GM18526 (cell line): ENCODE data around the gene KIF12.

Source experiments
- POLR2A ChIP-seq: IDR thresholded peaks from 3 replicates; pipeline ENCODE4 v1.6.1; 2011; ENCODE audit not compliant: insufficient read length; ENCODE audit errors: extremely low read depth

The KIF12 gene

DNA sequence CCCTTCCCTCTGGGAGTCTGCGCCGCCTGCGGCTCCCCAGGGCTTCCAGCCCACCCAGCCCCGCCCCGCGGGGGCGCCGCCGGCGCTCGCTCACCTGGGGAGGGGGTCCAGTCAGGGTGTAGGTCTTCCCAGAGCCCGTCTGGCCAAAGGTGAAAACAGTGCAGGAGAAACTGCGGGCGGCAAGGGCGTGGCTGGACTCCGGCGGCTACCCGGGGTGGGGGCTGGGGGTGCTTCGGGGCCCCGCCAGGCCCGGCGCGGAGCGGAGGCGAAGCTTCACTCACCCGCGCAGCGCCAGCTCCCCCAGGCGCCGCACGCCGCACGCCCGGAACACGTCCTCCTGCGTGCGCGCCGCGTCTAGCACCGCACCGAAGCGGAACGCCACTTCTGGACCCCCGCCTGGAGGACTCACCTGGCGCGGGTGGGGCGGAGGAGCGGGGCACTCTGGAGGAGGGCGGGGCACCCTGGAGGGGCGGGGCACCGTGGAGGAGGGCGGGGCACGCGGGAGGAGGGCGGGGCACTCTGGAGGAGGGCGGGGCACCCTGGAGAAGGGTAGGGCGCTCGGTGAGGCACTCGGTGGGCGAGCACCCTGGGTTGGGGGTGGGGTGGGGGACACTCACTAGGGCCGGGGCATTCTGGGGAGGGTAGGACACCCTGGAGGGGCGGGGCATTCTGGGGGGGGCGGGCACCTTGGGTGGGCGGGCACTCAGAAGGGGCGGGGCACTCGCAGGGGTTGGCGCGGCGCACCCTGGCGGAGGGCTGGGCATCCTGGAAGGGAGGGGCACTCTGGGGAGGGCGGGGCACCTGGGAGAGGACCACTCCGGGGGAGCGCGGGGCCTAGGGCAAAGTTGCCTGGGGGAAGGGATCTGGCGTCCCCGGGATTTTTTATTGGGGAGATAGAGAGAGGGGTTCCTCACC is 814 bp downstream of the KIF12 start:
- TF ChIP-seq POLR2A: no peak

DNA sequence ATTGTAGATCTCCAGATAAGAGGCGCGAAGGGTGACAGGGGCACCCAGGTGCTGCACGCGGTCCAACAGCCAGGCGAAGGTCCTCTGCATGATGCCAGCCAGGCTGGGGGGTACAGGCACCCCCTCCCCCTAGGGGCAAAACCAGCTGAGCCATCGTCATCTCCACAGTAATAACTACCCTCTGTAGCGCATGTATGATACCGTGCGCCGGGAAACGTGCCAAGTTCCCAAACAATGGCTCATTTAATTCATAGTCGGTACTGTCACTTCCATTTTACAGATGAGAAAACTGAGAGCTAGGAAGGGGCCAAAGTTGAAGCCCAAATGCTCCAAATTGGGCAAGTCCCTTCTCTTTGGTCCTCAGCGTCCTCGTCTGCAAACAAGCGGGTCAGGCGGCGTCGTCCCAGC is 1.5 kb downstream of the KIF12 start:
- no peak for TF ChIP-seq POLR2A

DNA sequence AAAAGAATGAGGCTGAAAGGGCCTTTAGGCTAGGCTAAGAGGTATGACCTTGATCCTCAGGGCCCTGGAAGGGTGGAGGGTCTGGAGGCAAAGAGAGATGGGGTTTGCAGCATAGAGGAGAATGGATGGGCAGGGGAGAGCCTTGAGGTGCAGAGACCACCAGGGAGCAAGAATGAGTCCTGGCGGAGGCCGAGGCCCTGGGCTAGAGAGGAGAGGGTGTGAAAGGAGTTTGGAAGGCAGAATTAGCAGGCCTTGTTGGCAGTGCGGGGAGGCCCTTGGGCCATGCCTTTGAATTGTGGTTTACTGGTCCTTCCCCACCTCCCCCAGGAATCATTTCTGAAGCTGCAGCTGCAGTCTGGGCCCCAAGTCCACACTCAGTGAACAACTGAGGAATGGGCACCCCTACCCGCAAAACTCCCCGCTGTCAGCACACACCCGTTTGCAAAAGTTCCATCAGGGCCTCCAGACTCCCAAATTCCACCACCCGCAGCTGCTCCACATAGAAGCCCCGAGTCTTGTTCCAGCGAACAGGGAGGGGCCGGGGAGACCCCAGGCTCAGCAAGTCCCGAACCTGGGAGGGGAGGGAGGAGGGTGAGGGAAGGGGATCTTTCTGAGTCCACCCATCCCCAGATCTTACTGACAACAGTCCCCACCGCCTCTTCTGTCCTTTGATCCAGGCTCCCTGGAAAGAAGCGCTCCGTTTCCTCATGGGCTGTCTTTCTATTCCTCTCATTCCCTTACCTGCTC is 2.1 kb downstream of the KIF12 start:
- TF ChIP-seq POLR2A: no peak

DNA sequence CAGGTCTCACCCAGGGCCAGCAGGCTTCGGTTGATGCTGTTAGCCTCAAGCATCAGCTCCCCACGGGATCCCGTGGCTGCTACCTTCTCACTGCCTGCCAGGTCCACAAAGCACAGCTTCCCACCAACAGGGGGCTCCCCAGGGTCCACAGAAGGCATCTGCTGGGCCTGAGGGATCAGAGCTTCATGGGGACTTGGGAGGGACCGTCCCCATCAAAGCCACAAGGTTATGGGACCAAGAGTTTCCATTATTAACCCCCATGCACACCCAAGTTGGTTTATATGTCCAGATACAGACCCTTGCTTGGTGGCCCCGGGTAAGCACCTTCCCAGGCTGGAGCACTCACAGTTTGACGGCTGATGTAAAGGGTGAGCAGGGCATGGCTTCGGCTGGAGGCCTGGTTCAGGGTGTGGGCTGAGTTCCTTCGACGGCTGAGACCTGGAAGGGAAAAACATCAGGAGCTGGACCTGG is 3.0 kb downstream of the KIF12 start:
- TF ChIP-seq POLR2A: no peak

DNA sequence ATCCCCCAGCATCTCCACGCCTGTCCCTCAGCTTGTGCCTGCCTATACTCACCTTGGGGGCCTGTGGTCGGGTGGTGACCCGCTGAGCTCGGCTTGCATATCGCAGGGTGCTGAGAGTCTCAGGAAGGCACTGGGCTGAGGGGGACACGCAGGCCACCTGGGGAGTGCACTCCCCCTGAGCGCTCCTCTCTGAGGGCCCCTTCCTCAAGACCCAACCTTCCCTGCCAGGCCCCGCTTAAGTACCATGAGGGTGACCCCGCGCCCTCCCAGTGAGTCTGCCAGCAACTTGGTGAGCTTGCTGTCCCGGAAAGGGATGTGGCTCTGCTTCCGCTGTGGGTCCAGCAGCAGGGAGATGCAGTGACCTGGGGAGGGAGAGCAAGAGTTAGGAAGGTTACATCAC is 4.1 kb downstream of the KIF12 start:
- no peak for TF ChIP-seq POLR2A

DNA sequence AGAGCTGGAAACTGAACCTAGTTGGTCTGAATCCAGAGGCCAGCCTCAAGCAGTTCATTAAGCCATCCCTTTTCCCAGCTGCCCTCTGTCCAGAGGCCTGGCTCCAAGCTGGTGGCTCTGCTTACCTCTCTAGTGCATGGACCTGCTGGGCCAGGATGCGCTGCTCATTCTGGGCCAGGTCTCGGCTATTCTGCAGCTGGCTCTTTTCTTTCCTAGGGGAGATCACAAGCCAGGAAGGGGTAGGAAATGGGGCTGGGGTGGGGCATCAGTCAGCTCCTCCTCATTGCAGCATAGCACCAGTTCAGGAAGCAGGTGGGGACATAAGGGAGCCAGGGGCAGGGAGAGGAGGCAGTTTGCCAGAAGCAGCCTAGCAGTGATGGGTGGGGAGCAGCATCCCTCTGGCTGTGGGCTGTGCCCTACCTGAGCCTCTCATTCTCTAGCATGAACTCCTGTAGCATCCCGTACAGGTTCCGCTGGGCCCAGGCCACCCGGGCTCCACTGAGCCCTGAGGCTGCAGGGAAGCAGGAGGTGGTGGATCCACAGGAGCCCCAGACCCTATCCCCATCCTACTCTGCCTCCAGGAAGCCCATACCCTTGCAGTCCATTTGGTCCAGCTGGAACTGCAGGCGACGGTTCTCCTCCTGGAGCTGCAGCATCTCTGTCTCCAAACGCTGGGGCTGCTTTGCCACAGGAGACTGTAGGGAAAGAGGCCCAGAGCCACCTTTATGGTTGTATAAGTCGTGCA is 5.2 kb downstream of the KIF12 start:
- TF ChIP-seq POLR2A: no peak

DNA sequence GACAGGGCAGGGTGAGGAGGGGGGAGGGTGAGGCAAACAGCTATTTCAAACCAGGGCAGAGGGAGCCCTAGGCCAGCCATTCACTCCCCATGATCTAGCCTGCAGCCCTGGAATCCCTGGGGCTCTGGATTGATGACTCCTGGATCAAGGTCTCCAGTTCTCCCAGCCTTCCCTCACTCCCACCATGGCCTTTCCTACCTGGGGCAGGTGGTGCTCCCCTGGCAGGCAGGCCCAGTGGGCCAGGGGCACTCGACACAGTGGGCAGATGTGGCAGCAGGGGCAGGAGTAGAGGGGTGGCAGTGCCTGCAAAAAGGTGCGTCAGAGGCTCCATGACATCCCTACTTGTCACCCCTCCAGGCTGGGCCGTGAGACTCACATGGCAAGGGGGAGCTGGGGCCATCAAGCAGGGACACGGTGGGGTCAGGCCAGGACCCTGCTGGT is 6.0 kb downstream of the KIF12 start:
- no peak for TF ChIP-seq POLR2A

DNA sequence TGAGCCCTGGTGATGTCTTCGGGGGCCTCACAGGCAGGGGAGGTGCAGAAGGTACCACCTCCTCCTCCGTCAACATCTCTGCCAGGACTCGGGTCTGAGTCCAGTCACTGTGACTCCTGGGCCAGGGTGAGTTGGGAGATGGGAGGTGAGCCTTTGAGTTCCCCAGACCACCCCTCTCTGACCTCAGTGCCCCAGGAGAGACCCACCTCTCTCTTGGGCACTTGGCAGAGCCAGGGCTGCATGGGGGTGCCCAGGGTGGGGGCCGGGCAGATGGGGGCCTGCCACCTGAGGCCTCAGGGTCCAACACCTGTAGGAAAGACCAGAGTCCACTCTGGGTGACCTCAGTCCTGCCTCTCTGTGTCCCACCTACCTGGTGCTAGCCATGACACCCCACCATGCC is 6.8 kb downstream of the KIF12 start:
- no peak for TF ChIP-seq POLR2A

DNA sequence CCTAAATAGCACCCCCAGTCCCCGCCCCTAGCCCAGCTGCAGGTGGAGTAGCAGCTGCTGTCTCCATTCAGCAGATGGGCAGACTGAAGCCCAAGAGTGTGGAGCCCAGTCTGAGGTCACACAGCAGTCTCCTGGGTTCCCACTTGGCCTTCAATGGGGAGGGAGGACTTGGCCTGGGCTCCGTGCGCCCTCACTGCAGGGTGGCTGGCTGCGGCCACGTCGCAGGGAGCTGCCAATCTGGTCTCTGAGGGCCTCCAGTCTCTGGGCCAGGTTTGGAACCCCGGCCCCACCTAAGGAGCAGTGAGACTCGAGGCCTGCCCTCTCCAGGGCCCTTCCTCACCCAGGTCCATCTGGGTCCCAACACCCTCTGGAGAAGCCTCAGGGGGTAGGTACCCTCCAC is 7.4 kb downstream of the KIF12 start:
- TF ChIP-seq POLR2A: no peak

DNA sequence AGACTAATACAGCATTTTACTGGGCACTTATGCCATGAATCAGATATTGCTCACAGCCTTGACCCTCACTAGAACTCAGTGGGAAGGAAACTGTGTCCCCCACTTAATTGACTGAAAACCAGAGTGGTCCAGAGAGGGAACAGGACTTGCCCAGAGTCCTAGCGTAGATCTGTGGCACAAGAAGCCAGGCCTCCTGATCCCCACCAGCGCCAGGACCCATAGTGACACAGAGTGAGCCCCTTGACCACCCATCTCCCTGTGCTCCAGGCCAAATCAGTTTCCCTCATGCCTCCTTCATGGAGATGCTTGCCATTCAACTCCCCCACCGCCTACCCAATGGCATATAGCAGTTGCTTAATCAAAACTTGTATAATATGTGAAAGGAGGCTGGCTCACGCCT is 8.3 kb downstream of the KIF12 start:
- TF ChIP-seq POLR2A: no peak

DNA sequence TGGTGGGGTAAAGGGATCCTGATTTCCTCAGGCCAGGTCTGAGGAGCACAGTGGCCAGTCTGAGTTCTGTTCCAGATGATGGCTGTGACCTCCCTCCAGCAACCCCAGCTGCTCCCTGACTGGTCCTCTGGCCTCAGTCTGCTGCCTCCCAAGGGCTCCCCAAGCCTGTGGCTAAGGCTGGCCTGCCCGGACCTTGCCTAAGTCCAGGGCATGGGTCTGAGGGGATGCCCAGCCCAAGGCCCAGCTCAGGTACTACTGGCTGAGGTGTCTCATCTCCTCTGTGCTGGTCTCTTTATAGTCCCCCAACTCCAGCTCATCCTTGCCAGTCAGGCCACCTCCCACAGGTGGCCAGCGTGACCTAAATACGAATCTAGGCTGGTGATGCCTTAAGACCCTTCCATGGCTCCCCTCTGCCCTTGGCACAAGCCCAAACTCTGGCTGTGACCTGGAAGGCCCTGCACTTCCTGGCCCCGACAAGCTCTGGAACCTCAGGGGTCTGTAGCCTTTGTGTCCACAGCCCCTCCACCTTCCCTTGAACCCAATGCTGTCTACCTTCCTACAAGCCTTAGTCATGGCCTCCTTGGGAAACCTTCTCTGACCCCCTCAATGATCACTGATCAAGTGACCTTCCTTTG is 9.8 kb downstream of the KIF12 start:
- no peak for TF ChIP-seq POLR2A

DNA sequence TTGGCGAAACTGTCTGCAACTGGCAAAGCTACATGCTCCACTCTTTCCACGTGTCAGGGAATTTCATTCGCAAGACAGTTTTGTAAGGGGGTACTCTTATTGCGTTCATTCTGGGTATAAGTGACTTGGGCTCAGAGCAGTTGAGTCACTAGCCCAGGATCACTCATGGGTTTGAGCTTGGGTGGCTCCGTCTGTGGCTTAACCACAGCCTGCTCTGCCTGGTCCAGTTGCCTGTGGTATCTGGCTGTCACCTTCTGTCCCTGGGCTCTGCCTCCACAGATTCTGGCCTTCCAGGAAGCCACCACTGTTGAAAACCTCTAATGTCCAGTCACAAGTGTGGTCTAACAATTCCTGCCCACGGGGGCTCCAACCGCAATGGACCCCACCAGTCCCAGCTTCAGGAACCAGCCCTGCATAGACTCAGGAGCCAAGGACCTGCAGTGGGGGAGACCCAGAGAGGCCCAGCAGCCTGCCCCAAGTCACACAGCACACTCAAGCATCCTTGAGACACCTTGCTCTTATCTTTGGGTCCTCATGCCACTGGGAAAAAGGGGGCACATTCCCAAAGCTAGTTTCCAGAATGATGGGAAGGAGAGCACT is 10.4 kb downstream of the KIF12 start:
- no peak for TF ChIP-seq POLR2A

DNA sequence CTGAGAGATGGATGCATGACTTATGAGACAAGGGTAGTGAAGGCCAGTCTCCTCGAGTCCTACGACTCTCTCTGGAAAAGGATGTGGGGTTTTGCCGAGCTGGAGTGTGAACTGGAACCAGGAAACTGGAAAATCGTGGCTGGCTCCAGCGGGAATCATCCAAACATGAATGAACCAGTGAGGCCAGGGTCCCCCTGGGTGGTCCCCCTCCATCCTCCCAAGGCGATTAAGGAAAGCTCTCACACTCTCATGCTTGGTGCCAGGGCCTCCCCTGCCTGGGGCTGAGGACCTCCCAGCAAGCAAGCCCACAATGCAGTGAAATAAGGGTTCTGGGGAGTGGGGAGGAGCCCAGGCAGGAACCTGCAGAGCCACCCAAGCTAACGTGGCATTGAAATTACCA is 11.4 kb downstream of the KIF12 start:
- TF ChIP-seq POLR2A: no peak

DNA sequence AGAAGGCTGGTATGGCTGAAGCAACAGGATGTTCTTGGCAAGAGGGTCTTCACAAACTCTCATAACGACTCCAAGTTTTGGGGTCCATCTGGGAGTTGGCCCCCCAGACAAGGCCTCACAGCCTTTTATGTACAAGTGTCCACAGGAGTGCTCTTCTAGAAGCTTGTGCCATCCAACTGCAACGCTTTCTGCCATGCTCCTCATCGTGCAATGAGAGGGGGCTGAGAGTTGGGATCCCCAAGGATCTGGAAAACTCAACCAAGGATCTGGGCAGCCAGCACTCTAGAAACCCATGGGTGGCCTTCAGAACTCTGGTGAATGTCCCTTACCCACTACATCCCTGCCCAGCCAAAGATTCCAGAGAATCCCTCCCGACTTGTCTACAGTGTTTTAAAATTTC is 12.5 kb downstream of the KIF12 start:
- no peak for TF ChIP-seq POLR2A

DNA sequence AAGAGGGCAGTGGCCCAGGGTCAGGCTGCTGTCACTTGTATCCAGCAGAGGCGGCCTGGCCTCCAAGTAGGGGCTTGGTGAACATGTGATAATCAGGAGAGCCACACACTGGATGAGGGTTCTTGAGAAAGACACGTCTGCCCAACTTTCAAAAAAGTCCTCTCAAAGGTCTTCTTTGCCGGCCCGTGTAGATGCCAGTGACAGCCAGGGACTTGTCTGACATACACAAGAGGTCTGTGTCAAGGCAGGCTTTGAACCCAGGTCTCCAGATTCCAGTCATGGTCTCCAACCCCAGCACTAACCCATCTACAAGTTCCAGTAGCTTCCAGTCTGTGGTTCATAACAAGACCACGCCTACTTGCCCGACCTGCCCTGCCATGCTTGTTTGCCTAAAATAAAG is 13.1 kb downstream of the KIF12 start:
- TF ChIP-seq POLR2A: no peak

DNA sequence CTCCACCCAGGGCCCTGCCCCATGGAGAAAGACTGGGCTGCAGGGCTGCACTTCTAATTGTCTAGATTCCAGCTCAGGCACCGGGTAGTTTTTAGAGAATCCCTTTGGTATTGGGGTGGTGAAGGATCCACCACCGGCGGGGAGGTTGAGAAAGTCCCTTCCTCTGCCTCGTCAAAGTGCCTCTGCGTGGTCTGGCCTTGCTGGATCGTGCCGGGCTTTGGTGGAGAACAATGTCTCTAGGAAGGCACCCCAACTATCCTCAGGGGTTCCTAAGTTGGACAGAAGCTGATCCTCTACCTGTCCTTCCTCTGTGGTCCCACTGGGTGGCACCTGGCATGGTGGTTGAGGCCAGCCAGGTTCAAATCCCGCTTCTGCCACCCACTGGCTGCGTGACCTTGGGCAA is 13.7 kb downstream of the KIF12 start:
- TF ChIP-seq POLR2A: no peak
